ENCODE data around the gene MRPL1.

The MRPL1 gene

DNA sequence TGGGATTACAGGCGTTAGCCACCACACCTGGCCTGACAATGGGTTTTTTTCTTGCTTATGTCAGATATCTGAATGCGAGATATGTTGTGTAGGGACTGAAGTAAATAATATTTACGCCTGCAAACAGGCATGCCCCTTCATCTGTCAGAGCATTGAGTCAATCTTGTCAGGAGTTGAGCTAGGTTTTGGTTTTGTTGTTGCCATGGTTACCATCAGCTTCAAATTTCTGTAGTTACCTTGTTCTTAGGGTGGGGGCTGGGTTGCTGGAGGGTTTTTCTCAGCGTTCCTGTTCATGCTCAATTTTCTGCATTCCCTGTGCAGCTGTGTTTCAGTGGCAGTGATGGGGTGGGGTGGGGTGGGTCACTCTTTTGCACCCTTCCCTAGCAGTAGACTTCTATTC, 14.5 kb downstream of the MRPL1 start:
- TF ChIP-seq CTCF (conservative IDR thresholded peaks at IDR 0.05; ENCODE audit: low read length) (no peak), EZH2phosphoT487 (IDR thresholded peaks at IDR 0.05; ENCODE audit: borderline replicate concordance) (no peak)
- H2AFZ ChIP-seq (ENCODE audit: low read length): no peak overlapping the region
- no peaks in the 10 kb centered on the region for H3K9me2 ChIP-seq (replicated peaks; ENCODE audit: low read depth, low read length)
- peaks cover 25% of the 10 kb centered on the region; the same call in 1 of the 2 replicates for H3K36me3 ChIP-seq (ENCODE audit: insufficient read depth, low read length)
- H3K79me2 ChIP-seq (ENCODE audit: insufficient read depth, low read length): peaks cover 32% of the 10 kb centered on the region
- H3K4me1 ChIP-seq (ENCODE audit: insufficient read depth, low read length, poor library complexity, severe bottlenecking): no peaks in the 10 kb centered on the region
- H3K9ac ChIP-seq (ENCODE audit: low read depth, low read length, poor library complexity, severe bottlenecking): no peak overlapping the region
- H3K4me2 ChIP-seq (ENCODE audit: low read depth, low read length, poor library complexity, severe bottlenecking): no peak overlapping the region
- H3K4me3 ChIP-seq (ENCODE audit: low read length, poor library complexity, severe bottlenecking): no peak overlapping the region
- H3F3A ChIP-seq (ENCODE audit: low read depth): no peaks in the 10 kb centered on the region
- H3K9me3 ChIP-seq (ENCODE audit: insufficient read depth, low read depth, low read length): no peaks in the 10 kb centered on the region
- H4K20me1 ChIP-seq (ENCODE audit: insufficient read depth, low read length, poor library complexity, severe bottlenecking): no peaks in the 10 kb centered on the region
- H3K27me3 ChIP-seq (ENCODE audit: insufficient read depth, low read length, poor library complexity, severe bottlenecking): no peaks in the 10 kb centered on the region

- Histone ChIP-seq H3K4me1 (ENCODE audit: insufficient read depth, low read length, poor library complexity, severe bottlenecking) (no peaks in the 10 kb centered on the region), H3K36me3 (ENCODE audit: insufficient read depth, low read length) (peaks cover 17% of the 10 kb centered on the region; the same call in 1 of the 2 replicates), H3K9me2 (replicated peaks; ENCODE audit: low read depth, low read length) (no peaks in the 10 kb centered on the region), H3K79me2 (ENCODE audit: insufficient read depth, low read length) (peaks cover 32% of the 10 kb centered on the region), H3F3A (ENCODE audit: low read depth) (no peaks in the 10 kb centered on the region), H3K9me3 (ENCODE audit: insufficient read depth, low read depth, low read length) (no peaks in the 10 kb centered on the region), H3K27me3 (ENCODE audit: insufficient read depth, low read length, poor library complexity, severe bottlenecking) (no peaks in the 10 kb centered on the region), H4K20me1 (ENCODE audit: insufficient read depth, low read length, poor library complexity, severe bottlenecking) (no peaks in the 10 kb centered on the region), H3K9ac (ENCODE audit: low read depth, low read length, poor library complexity, severe bottlenecking) (no peak overlapping the region), H2AFZ (ENCODE audit: low read length) (no peak overlapping the region), H3K4me3 (ENCODE audit: low read length, poor library complexity, severe bottlenecking) (no peak overlapping the region), H3K4me2 (ENCODE audit: low read depth, low read length, poor library complexity, severe bottlenecking) (no peak overlapping the region)
- TF ChIP-seq EZH2phosphoT487 (IDR thresholded peaks at IDR 0.05; ENCODE audit: borderline replicate concordance) (no peak), CTCF (conservative IDR thresholded peaks at IDR 0.05; ENCODE audit: low read length) (no peak)
Measured at GRCh38 chr4:77877771-77878565, 15.3 kb downstream of the MRPL1 start.

DNA sequence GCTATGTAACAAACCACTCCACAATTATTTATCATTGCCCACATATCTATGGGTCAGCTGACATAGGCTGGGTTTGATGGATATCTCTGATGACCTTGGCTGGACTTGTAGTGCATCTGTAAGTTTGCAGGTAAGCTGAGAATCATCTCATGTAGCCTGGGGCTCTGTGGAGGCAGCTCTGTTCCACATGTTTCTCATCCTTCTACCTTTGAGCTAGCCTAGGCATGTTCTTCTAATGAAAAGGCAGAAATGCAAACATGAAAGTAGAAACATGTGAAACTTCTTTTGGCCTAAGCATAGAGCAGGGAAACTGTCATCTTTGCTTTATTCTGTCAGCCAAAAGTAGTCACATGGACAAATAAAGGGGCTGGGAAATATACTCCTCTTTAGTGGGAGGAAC, 18.2 kb downstream of the MRPL1 start:
- Histone ChIP-seq H3K36me3 (ENCODE audit: insufficient read depth, low read length) (peaks cover 29% of the 10 kb centered on the region; the same call in 1 of the 2 replicates), H3K79me2 (ENCODE audit: insufficient read depth, low read length) (peaks cover 32% of the 10 kb centered on the region), H3K9ac (ENCODE audit: low read depth, low read length, poor library complexity, severe bottlenecking) (no peak overlapping the region), H3K4me3 (ENCODE audit: low read length, poor library complexity, severe bottlenecking) (no peak overlapping the region), H3K4me1 (ENCODE audit: insufficient read depth, low read length, poor library complexity, severe bottlenecking) (no peaks in the 10 kb centered on the region), H3K9me2 (replicated peaks; ENCODE audit: low read depth, low read length) (no peaks in the 10 kb centered on the region), H3K4me2 (ENCODE audit: low read depth, low read length, poor library complexity, severe bottlenecking) (no peak overlapping the region), H2AFZ (ENCODE audit: low read length) (no peak overlapping the region), H3F3A (ENCODE audit: low read depth) (no peaks in the 10 kb centered on the region), H3K27me3 (ENCODE audit: insufficient read depth, low read length, poor library complexity, severe bottlenecking) (no peaks in the 10 kb centered on the region), H3K9me3 (ENCODE audit: insufficient read depth, low read depth, low read length) (no peaks in the 10 kb centered on the region), H4K20me1 (ENCODE audit: insufficient read depth, low read length, poor library complexity, severe bottlenecking) (no peaks in the 10 kb centered on the region)
- TF ChIP-seq EZH2phosphoT487 (IDR thresholded peaks at IDR 0.05; ENCODE audit: borderline replicate concordance): no peak
- no peak for TF ChIP-seq CTCF (conservative IDR thresholded peaks at IDR 0.05; ENCODE audit: low read length)
